Activated B cell treated with CpG ODN at 0.5 μM for 24 hours (primary cell): ENCODE data around the gene GHRH. TPM values are rescaled to one million over a fixed set of nuclear protein-coding genes. Genes with fewer than 3 reads are reported as not detected.

Source experiments
- ATAC-seq: fragments of 200-7000 bp; cut with Tn5 transposase; one replicate; pipeline ENCODE4 v1.10.0; 2021; ENCODE audit warnings: low read depth, mild to moderate bottlenecking, moderate library complexity
- CTCF ChIA-PET: fragments of 350-600 bp; sonication (Branson Sonifier 250); formaldehyde crosslinking; loops from one replicate; lab custom pipeline; 2021; ENCODE audit warnings: antibody characterized with exemption; lab: Charles Lee
- POLR2A ChIA-PET: fragments of 350-600 bp; sonication (Branson Sonifier 250); formaldehyde crosslinking; loops from one replicate; lab custom pipeline; 2021; ENCODE audit warnings: antibody characterized with exemption; lab: Charles Lee
- DNase-seq: peaks from one replicate; pipeline ENCODE4 v3.0.0; 2022
- H3K27ac Mint-ChIP-seq: one replicate; pipeline ENCODE4 v1.8.0; 2020; ENCODE audit warnings: mixed read lengths
- H3K27me3 Mint-ChIP-seq: one replicate; pipeline ENCODE4 v1.8.0; 2021; ENCODE audit warnings: mixed read lengths
- H3K36me3 Mint-ChIP-seq: one replicate; pipeline ENCODE4 v1.8.0; 2021; ENCODE audit warnings: low read depth, mixed read lengths
- H3K4me1 Mint-ChIP-seq: one replicate; pipeline ENCODE4 v1.8.0; 2021; ENCODE audit warnings: mixed read lengths
- H3K4me3 Mint-ChIP-seq: one replicate; pipeline ENCODE4 v1.8.0; 2020; ENCODE audit warnings: mild to moderate bottlenecking, mixed read lengths
- H3K9me3 Mint-ChIP-seq: one replicate; pipeline ENCODE4 v1.8.0; 2020; ENCODE audit warnings: mixed read lengths
- intact Hi-C: fragments of 100-400 bp; cut with micrococcal nuclease; formaldehyde crosslinking; loops from one replicate; pipeline ENCODE4 v1.15.1; 2024
- total RNA-seq: library from RNA; stranded (reverse); gene quantifications from 2 replicates; pipeline ENCODE4 v1.2.3, GENCODE V29; 2022
- TF ChIP-seq, protein P1 (sequence below): fragments of 200-600 bp; IDR thresholded peaks from one replicate; pipeline ENCODE4 v1.8.0; 2022; ENCODE audit warnings: antibody characterized with exemption, mild to moderate bottlenecking

Gene GHRH
- total RNA-seq, 1 donor from 2014 or later = not detected

DNA sequence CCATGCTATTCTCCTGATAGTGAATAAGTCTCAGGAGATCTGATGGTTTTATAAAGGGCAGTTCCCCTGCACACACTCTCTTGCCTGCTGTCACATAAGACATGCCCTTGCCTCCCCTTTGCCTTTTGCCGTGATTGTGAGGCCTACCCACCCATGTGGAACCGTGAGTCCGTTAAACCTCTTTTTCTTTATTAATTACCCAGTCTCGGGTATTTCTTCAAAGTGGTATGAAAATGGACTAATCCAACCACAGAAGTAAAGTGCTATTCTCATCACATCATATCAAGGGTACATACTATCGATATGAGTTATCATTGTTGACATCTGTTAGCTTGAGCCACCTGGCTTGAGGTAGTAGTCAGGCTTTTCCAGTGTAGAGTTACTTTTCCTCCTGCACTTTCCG lies 30.1 kb upstream of the GHRH start:
- peaks cover 42% of the 10 kb centered on the region for H3K36me3 Mint-ChIP-seq
- ChIA-PET CTCF (no interaction called here), POLR2A (interaction anchor here (0.7 to 1.6 kb wide), 5 partner anchors 11 to 58 kb away, joined by 3 to 6 read pairs (median 4); no protein-coding TSS in a partner anchor)
- H3K4me1 Mint-ChIP-seq = peaks cover 63% of the 10 kb centered on the region
- peak overlapping the region; percentile 81 for H3K27ac Mint-ChIP-seq
- no peaks in the 10 kb centered on the region for H3K27me3 Mint-ChIP-seq
- intact Hi-C loops = no loop called here
- TF ChIP-seq, protein P1, sequence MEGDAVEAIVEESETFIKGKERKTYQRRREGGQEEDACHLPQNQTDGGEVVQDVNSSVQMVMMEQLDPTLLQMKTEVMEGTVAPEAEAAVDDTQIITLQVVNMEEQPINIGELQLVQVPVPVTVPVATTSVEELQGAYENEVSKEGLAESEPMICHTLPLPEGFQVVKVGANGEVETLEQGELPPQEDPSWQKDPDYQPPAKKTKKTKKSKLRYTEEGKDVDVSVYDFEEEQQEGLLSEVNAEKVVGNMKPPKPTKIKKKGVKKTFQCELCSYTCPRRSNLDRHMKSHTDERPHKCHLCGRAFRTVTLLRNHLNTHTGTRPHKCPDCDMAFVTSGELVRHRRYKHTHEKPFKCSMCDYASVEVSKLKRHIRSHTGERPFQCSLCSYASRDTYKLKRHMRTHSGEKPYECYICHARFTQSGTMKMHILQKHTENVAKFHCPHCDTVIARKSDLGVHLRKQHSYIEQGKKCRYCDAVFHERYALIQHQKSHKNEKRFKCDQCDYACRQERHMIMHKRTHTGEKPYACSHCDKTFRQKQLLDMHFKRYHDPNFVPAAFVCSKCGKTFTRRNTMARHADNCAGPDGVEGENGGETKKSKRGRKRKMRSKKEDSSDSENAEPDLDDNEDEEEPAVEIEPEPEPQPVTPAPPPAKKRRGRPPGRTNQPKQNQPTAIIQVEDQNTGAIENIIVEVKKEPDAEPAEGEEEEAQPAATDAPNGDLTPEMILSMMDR = no peak
- DNase-seq (no peak), ATAC-seq (peak; percentile 12)
- H3K4me3 Mint-ChIP-seq = peak overlapping the region; percentile 91
- H3K9me3 Mint-ChIP-seq = no peaks in the 10 kb centered on the region

DNA sequence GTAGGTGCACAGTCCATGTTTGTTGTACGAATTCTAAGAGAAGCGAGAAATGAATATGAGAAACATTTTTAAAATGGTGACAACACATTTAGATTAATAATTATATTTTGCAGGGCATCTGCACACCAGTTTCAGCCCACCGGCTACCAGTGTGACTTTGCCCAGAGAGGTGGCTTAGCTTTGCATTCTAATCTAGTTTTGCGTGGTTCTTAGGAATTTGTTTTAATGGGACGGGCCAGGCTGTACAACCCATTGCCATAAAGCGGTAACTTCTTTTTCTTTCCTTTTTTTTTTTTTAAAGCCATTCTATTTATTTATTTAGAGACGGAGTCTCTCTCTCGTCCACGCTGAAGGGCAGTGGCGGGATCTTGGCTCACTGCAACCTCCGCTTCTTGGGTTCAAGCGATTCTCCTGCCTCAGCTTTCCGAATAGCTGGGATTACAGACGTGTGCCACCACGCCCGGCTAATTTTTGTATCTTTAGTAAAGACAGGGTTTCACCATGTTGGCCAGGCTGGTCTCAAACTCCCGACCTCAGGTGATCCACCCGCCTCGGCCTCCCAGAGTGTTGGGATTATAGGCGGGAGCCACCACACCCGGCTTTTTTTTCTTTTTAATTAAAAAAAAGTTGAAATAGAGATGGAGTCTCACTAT lies 28.7 kb upstream of the GHRH start:
- Mint-ChIP-seq H3K4me1 (peaks cover 50% of the 10 kb centered on the region), H3K9me3 (no peaks in the 10 kb centered on the region)

DNA sequence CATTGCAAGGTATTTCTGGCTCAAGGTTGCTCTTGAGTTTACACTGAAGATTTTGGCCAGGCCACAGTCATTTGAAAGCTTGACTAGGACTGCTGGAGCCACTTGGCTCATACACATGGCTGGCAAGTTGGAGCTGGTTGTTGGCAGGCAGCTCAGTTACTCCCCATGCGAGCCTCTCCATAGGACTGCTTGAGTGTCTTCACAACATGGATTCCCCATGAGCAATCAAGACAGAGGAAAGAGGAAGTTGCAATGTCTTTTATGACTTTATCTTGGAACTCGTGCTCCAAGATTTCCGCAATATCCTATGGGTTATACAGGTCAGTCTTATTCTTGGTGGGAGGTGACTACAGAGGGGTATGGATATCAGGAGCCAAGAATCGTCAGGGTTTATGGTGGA lies 26.5 kb upstream of the GHRH start:
- POLR2A ChIA-PET = interaction anchor here (1.1 to 2.8 kb wide), 7 partner anchors 18 to 97 kb away, joined by 4 to 27 read pairs (median 17); no protein-coding TSS in a partner anchor
- intact Hi-C loops = no loop called here
- H3K36me3 Mint-ChIP-seq = peaks cover 21% of the 10 kb centered on the region
- no peak overlapping the region for H3K27ac Mint-ChIP-seq
- ATAC-seq = no peak
- DNase-seq = no peak
- H3K27me3 Mint-ChIP-seq = no peaks in the 10 kb centered on the region
- TF ChIP-seq, protein P1 = no peak
- CTCF ChIA-PET = interaction anchor here (3.0 kb wide), 1 partner anchor 97 kb away, joined by 13 read pairs; no protein-coding TSS in a partner anchor
- H3K4me3 Mint-ChIP-seq = no peak overlapping the region
- H3K9me3 Mint-ChIP-seq = no peaks in the 10 kb centered on the region
- H3K4me1 Mint-ChIP-seq = peaks cover 35% of the 10 kb centered on the region

More for the DNA sequence above, 28.7 kb upstream of the GHRH start:
- Mint-ChIP-seq H3K36me3 (peaks cover 34% of the 10 kb centered on the region), H3K27me3 (no peaks in the 10 kb centered on the region), H3K4me3 (peak overlapping the region; percentile 91), H3K27ac (peak overlapping the region; percentile 96)
- ChIA-PET POLR2A (interaction anchor here (0.6 to 2.8 kb wide), 19 partner anchors 9 to 1336 kb away, joined by 3 to 44 read pairs (median 6); partner anchors contain the start of genes BLCAP, MROH8, RPN2 and RPRD1B), CTCF (interaction anchor here (2.1 to 3.0 kb wide), 2 partner anchors 20 to 95 kb away, joined by 9 to 13 read pairs; no protein-coding TSS in a partner anchor)
- DNase-seq (no peak), ATAC-seq (no peak)
- intact Hi-C loops = no loop called here
- TF ChIP-seq, protein P1 = no peak

DNA sequence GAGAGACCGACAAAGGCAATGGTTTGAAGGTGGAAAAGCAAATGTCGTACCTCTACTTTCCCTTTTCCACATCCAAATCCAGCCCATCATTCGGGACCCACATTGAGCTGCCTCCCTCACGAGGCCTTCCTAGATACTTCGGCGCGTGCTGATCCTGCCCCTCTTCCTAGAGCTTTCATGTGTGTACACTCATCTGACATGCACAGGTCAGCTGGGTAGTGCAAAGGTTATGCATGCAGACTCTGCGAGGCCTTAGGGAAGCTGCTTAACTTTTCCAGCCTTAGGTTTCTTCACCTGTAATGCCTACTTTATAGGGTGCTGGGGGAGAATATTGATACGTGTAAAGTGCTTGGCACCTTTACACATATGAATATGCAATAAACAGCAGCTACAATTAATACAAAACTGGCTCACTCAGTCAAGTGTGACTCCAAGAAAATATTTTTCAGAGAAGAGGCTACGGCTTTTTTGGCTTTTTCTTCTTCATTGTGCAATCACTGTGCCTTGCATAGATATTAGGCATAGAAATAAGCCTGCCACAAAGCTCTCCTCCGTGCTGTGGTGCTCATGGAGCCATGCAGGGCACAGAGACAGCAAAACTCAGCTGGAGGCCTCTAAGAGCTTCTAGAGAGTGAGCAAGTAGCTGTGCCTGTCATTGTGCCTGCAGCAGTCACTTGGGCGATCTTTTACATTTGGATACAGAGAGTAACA lies 24.2 kb upstream of the GHRH start:
- ATAC-seq = no peak
- no peak for DNase-seq
- Mint-ChIP-seq H3K9me3 (no peaks in the 10 kb centered on the region), H3K4me3 (no peak overlapping the region), H3K27me3 (no peaks in the 10 kb centered on the region), H3K27ac (no peak overlapping the region), H3K36me3 (peaks cover 3% of the 10 kb centered on the region), H3K4me1 (peaks cover 14% of the 10 kb centered on the region)
- intact Hi-C loops = no loop called here
- POLR2A ChIA-PET = interaction anchor here (0.6 to 1.7 kb wide), 2 partner anchors 8 to 17 kb away, joined by 3 read pairs; no protein-coding TSS in a partner anchor
- CTCF ChIA-PET = interaction anchor here (1.3 kb wide), 1 partner anchor 9 kb away, joined by 4 read pairs; no protein-coding TSS in a partner anchor
- TF ChIP-seq, protein P1 = no peak
